Measurements from ENCODE around the gene OR2B6.

GRCh38 chr6:27948237-27948636 is 8.8 kb upstream of the OR2B6 start:
- TF ChIP-seq CTCF (IDR thresholded peaks at IDR 0.05) (no peak), POLR2A (IDR thresholded peaks at IDR 0.05) (no peak)

Data from body of pancreas (tissue), 4 donors.